Coronary artery (tissue), 2 donors: Measurements from ENCODE around the gene ATF5.
"Not testable (repeated sequence)": the region's sequence is repeated elsewhere in the genome, so short reads cannot be mapped to it uniquely, and the experiment has no call there.

Experiments
- DNase-seq: peaks from one replicate; pipeline ENCODE4 v3.0.0-alpha.2; 2017; ENCODE audit warnings: low spot score
- H3K27ac ChIP-seq, 2 donors: fragments of 200-600 bp; sonication (generic); one replicate each; pipeline ENCODE4 v1.5.1; 2016 to 2019
- H3K4me3 ChIP-seq: fragments of 200-600 bp; sonication (generic); 2 replicates; pipeline ENCODE4 v1.5.1; 2016; ENCODE audit warnings: mild to moderate bottlenecking, moderate library complexity
- CTCF ChIP-seq: fragments of 200-600 bp; sonication (generic); IDR thresholded peaks from one replicate; pipeline ENCODE4 v1.5.1; 2019; ENCODE audit warnings: antibody characterized with exemption

ATF5 gene

GRCh38 chr19:49938662-49939061, 9.7 kb downstream of the ATF5 start:
- DNase-seq, result no peak
- H3K27ac ChIP-seq, result no peak overlapping the region
- TF ChIP-seq CTCF, result no peak

GRCh38 chr19:49939721-49940481, 10.9 kb downstream of the ATF5 start:
- TF ChIP-seq CTCF, result no peak
- Histone ChIP-seq H3K27ac (no peak overlapping the region), H3K4me3 (no peak overlapping the region)
- DNase-seq, result no peak

More at GRCh38 chr19:49938662-49939061, 9.7 kb downstream of the ATF5 start:
- H3K4me3 ChIP-seq, result no peak overlapping the region

GRCh38 chr19:49940482-49940791, 11.4 kb downstream of the ATF5 start:
- TF ChIP-seq CTCF, result no peak

GRCh38 chr19:49944567-49944966, 15.6 kb downstream of the ATF5 start:
- not testable (repeated sequence) for H3K27ac ChIP-seq, H3K4me3 ChIP-seq, DNase-seq

More at GRCh38 chr19:49940482-49940791, 11.4 kb downstream of the ATF5 start:
- Histone ChIP-seq H3K4me3 (no peak overlapping the region), H3K27ac (no peak overlapping the region)
- DNase-seq, result no peak

GRCh38 chr19:49946415-49946814, 17.4 kb downstream of the ATF5 start:
- Histone ChIP-seq H3K4me3 (no peak overlapping the region), H3K27ac (no peak overlapping the region)
- TF ChIP-seq CTCF, result no peak
- DNase-seq, result no peak

- no peak for TF ChIP-seq CTCF
- DNase-seq, result no peak
Measured at GRCh38 chr19:49949742-49950589, 21.0 kb downstream of the ATF5 start.

GRCh38 chr19:49950590-49950948, 21.6 kb downstream of the ATF5 start:
- Histone ChIP-seq H3K27ac (no peak overlapping the region), H3K4me3 (no peak overlapping the region)
- DNase-seq, result no peak
- no peak for TF ChIP-seq CTCF

More at GRCh38 chr19:49949742-49950589, 21.0 kb downstream of the ATF5 start:
- H3K4me3 ChIP-seq, result no peak overlapping the region
- no peak overlapping the region for H3K27ac ChIP-seq
